Neuronal stem cell (in vitro differentiated cells): Measurements from ENCODE around the gene DIRAS2.
"Not testable (repeated sequence)": the region's sequence is repeated elsewhere in the genome, so short reads cannot be mapped to it uniquely, and the experiment has no call there.

Experiments used
- DNase-seq: peaks from one replicate; pipeline ENCODE4 v3.0.0-alpha.2; 2013; ENCODE audit warnings: low spot score
- H2AFZ ChIP-seq: one replicate; pipeline ENCODE4 v1.6.1; 2013; ENCODE audit warnings: mild to moderate bottlenecking, low read length, inconsistent platforms
- H2AK5ac ChIP-seq: 2 replicates; pipeline ENCODE4 v1.6.1; 2013; ENCODE audit warnings: low read depth, mild to moderate bottlenecking, inconsistent platforms, low read length, moderate library complexity, mixed read lengths
- H2BK120ac ChIP-seq: 2 replicates; pipeline ENCODE4 v1.6.1; 2013; ENCODE audit warnings: low read depth, mild to moderate bottlenecking, inconsistent platforms, low read length, moderate library complexity, mixed read lengths
- H2BK12ac ChIP-seq: one replicate; pipeline ENCODE4 v1.6.1; 2013; ENCODE audit warnings: low read length, inconsistent platforms
- H2BK15ac ChIP-seq: 2 replicates; pipeline ENCODE4 v1.6.1; 2013; ENCODE audit warnings: mild to moderate bottlenecking, low read length, inconsistent platforms, mixed read lengths
- H2BK5ac ChIP-seq: one replicate; pipeline ENCODE4 v1.6.1; 2013; ENCODE audit warnings: inconsistent platforms, mild to moderate bottlenecking, low read length, moderate library complexity
- H3K14ac ChIP-seq: one replicate; pipeline ENCODE4 v1.6.1; 2013; ENCODE audit warnings: low read length, inconsistent platforms
- H3K18ac ChIP-seq: 2 replicates; pipeline ENCODE4 v1.6.1; 2013; ENCODE audit warnings: low read length, inconsistent platforms
- H3K23ac ChIP-seq: 2 replicates; pipeline ENCODE4 v1.6.1; 2013; ENCODE audit warnings: low read depth, mild to moderate bottlenecking, mixed read lengths, low read length, inconsistent platforms; ENCODE audit not compliant: poor library complexity
- H3K27ac ChIP-seq: replicated peaks from 3 replicates; pipeline ENCODE4 v1.5.1; 2013; ENCODE audit warnings: low read length, inconsistent platforms
- H3K27me3 ChIP-seq, 3 experiments: 2 replicates each; pipeline ENCODE4 v1.6.1; 2013; ENCODE audit warnings: low read length in 3 of 3, mild to moderate bottlenecking in 2 of 3, inconsistent platforms in 1 of 3, low read depth in 1 of 3, mixed read lengths in 1 of 3, moderate library complexity in 1 of 3; ENCODE audit not compliant: control insufficient read depth in 3 of 3, insufficient read depth in 3 of 3
- H3K36me3 ChIP-seq, 2 donors: replicated peaks in 1 of 2; 2 replicates each; pipeline ENCODE4 v1.6.1; 2013; ENCODE audit warnings: low read length in 2 of 2; ENCODE audit not compliant: control insufficient read depth in 2 of 2, insufficient read depth in 2 of 2
- H3K4ac ChIP-seq: 2 replicates; pipeline ENCODE4 v1.6.1; 2013; ENCODE audit warnings: inconsistent platforms, mild to moderate bottlenecking, low read length, moderate library complexity
- H3K4me1 ChIP-seq, 2 donors: 1 replicate in 1 of 2; 2 replicates in 1 of 2; pipeline ENCODE4 v1.6.1; 2013; ENCODE audit warnings: low read length in 2 of 2, low read depth in 1 of 2; ENCODE audit not compliant: control insufficient read depth in 2 of 2, insufficient read depth in 1 of 2
- H3K4me2 ChIP-seq: one replicate; pipeline ENCODE4 v1.6.1; 2013; ENCODE audit warnings: mild to moderate bottlenecking, low read length, inconsistent platforms; ENCODE audit not compliant: insufficient read depth, poor library complexity, severe bottlenecking
- H3K4me3 ChIP-seq, 2 donors: 2 replicates each; pipeline ENCODE4 v1.5.1; 2013; ENCODE audit warnings: low read length in 2 of 2, mild to moderate bottlenecking in 2 of 2, inconsistent platforms in 1 of 2, moderate library complexity in 1 of 2
- H3K79me1 ChIP-seq: one replicate; pipeline ENCODE4 v1.6.1; 2013; ENCODE audit warnings: low read depth, mild to moderate bottlenecking, inconsistent platforms, low read length, moderate library complexity
- H3K9ac ChIP-seq: one replicate; pipeline ENCODE4 v1.6.1; 2013; ENCODE audit warnings: mild to moderate bottlenecking, low read depth, low read length, inconsistent platforms; ENCODE audit not compliant: poor library complexity
- H3K9me3 ChIP-seq, 2 donors: replicated peaks in 1 of 2; 2 replicates each; pipeline versions ENCODE3 to v1.6.1; 2013; ENCODE audit warnings: low read length in 2 of 2, mild to moderate bottlenecking in 2 of 2, inconsistent platforms in 1 of 2, low read depth in 1 of 2, mixed read lengths in 1 of 2, moderate library complexity in 1 of 2; ENCODE audit not compliant: control insufficient read depth in 2 of 2, insufficient read depth in 1 of 2
- H4K8ac ChIP-seq: one replicate; pipeline ENCODE4 v1.6.1; 2013; ENCODE audit warnings: low read depth, mild to moderate bottlenecking, inconsistent platforms, low read length, moderate library complexity
- H4K91ac ChIP-seq: one replicate; pipeline ENCODE4 v1.6.1; 2013; ENCODE audit warnings: low read length, low read depth, mild to moderate bottlenecking, inconsistent platforms; ENCODE audit not compliant: poor library complexity
- WGBS, 2 donors: extraction: QIAGEN DNeasy Blood & Tissue Kit; methylation state at CpG; one replicate each; pipeline ENCODE4 v1.1.7; 2013; ENCODE audit warnings: missing lambda C conversion rate in 2 of 2, mixed read lengths in 1 of 2; ENCODE audit not compliant: insufficient read length in 2 of 2, insufficient replicate concordance in 1 of 2; ENCODE audit errors: extremely low coverage in 2 of 2; 5-methylcytosine and 5-hydroxymethylcytosine counted together

Gene DIRAS2

DNA sequence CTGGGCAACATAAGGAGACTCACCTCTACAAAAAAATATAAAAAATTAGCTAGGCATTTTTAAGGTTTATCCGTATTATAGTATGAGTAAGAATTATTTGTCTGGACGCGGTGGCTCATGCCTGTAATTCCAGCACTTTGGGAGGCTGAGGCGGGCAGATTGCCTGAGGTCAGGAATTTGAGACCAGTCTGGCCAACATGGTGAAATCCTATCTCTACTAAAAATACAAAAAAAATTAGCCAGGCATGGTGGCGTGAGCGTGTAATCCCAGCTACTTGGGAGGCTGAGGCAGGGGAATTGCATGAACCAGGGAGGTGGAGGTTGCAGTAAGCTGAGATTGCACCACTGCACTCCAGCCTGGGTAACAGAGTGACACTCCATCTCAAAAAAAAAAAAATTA is 14.3 kb upstream of the DIRAS2 start:
- not testable (repeated sequence) for H3K4me3 ChIP-seq, H3K27ac ChIP-seq, DNase-seq, H2AK5ac ChIP-seq, H3K23ac ChIP-seq, H2AFZ ChIP-seq, H2BK15ac ChIP-seq, H3K27me3 ChIP-seq, H2BK120ac ChIP-seq, H3K79me1 ChIP-seq, H3K18ac ChIP-seq, H3K4me2 ChIP-seq, H3K36me3 ChIP-seq, H3K9me3 ChIP-seq, H3K4me1 ChIP-seq, H3K9ac ChIP-seq, H2BK12ac ChIP-seq, H4K91ac ChIP-seq, H3K14ac ChIP-seq, H3K4ac ChIP-seq, H4K8ac ChIP-seq, H2BK5ac ChIP-seq
- no CpG with 5 or more reads among the region's 6 CpGs for WGBS, 2 donors

DNA sequence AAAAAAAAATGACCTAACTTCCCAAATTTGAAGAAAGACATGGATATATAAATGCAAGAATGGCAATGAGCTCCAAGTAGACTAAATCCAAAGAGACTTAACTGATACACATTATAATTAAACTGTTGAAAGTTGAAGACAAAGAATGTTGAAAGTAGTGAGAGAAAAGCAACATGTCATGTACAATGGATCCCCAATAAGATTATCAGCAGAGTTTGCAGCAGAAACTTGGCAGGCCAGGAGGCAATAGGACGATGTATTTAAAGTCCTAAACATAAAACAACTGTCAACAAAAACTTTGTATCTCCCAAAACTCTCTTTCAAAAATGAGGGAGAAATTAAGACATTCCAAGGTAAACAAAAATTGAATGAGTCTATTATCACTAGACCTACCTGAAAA is 8.6 kb upstream of the DIRAS2 start:
- H3K79me1 ChIP-seq = no peaks in the 10 kb centered on the region
- H2BK12ac ChIP-seq = no peak overlapping the region
- no peak overlapping the region for H3K14ac ChIP-seq
- WGBS, 2 donors = no CpG with 5 or more reads among the region's 1 CpG
- peaks cover 0 to 8% (median 0%) of the 10 kb centered on the region in 3 experiments for H3K27me3 ChIP-seq
- no peak overlapping the region for H3K4me2 ChIP-seq
- no peak for DNase-seq
- no peak overlapping the region for H2BK5ac ChIP-seq
- no peak overlapping the region for H2BK15ac ChIP-seq
- H2AFZ ChIP-seq = no peak overlapping the region
- H3K4me1 ChIP-seq = no peaks in the 10 kb centered on the region
- no peak overlapping the region for H2BK120ac ChIP-seq
- no peak overlapping the region for H4K8ac ChIP-seq
- H3K4me3 ChIP-seq = no peak overlapping the region
- H3K4ac ChIP-seq = no peak overlapping the region
- H3K27ac ChIP-seq = no peak overlapping the region
- no peak overlapping the region for H3K23ac ChIP-seq
- no peak overlapping the region for H3K18ac ChIP-seq
- H3K9ac ChIP-seq = no peak overlapping the region
- H2AK5ac ChIP-seq = no peak overlapping the region
- H3K9me3 ChIP-seq = peaks cover 0 to 4% of the 10 kb centered on the region in 2 donors
- no peaks in the 10 kb centered on the region for H3K36me3 ChIP-seq
- H4K91ac ChIP-seq = no peak overlapping the region

- Histone ChIP-seq H2AK5ac (no peak overlapping the region), H2BK5ac (no peak overlapping the region), H4K91ac (no peak overlapping the region), H3K27ac (no peak overlapping the region), H2BK120ac (no peak overlapping the region), H3K9ac (no peak overlapping the region), H3K4me3 (no peak overlapping the region), H3K18ac (no peak overlapping the region), H2BK15ac (no peak overlapping the region), H3K27me3 (peaks cover 0 to 35% (median 0%) of the 10 kb centered on the region in 3 experiments), H3K14ac (no peak overlapping the region), H4K8ac (no peak overlapping the region), H2AFZ (no peak overlapping the region), H3K9me3 (peaks cover 0 to 4% of the 10 kb centered on the region in 2 donors), H3K36me3 (no peaks in the 10 kb centered on the region), H3K23ac (no peak overlapping the region), H3K79me1 (no peaks in the 10 kb centered on the region), H2BK12ac (no peak overlapping the region), H3K4me1 (no peaks in the 10 kb centered on the region), H3K4ac (no peak overlapping the region), H3K4me2 (no peak overlapping the region)
- WGBS, 2 donors = no CpG with 5 or more reads among the region's 2 CpGs
- no peak for DNase-seq
These were observed 5.2 kb upstream of the DIRAS2 start for GRCh38 chr9:90647843-90648242.

DNA sequence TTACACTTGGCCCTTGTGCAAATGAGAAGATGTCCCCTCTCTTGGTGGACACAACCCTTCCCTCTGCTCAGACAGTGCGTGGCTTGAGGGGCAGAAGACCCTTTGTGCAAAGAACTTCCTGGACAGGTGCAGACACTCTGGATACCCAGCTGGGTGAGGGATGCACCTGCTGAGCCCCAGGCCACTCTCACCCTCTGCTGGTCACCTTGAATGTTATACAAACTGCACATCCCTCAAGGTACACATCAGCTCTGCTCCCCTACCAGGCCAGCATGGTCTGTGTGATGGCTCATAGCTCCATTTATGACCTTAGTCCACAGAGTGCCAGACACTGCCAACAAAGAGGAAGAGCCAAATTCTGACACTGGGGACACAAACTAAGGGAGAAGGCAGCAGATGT is 3.1 kb upstream of the DIRAS2 start:
- Histone ChIP-seq H3K36me3 (no peaks in the 10 kb centered on the region), H3K27ac (no peak overlapping the region), H3K9me3 (no peaks in the 10 kb centered on the region), H3K18ac (no peak overlapping the region), H2BK12ac (no peak overlapping the region), H2BK5ac (no peak overlapping the region), H3K9ac (no peak overlapping the region), H2BK120ac (no peak overlapping the region), H2BK15ac (no peak overlapping the region), H4K8ac (no peak overlapping the region), H3K79me1 (no peaks in the 10 kb centered on the region), H3K27me3 (peaks cover 0 to 54% (median 0%) of the 10 kb centered on the region in 3 experiments), H2AK5ac (peak overlapping the region; percentile 39), H3K4ac (no peak overlapping the region), H4K91ac (no peak overlapping the region), H3K14ac (no peak overlapping the region), H2AFZ (no peak overlapping the region), H3K4me1 (peaks cover 0 to 6% of the 10 kb centered on the region in 2 donors), H3K4me2 (no peak overlapping the region), H3K23ac (no peak overlapping the region), H3K4me3 (no peak overlapping the region)
- DNase-seq = no peak
- WGBS, 2 donors = no CpG with 5 or more reads among the region's 1 CpG
